GM23338 (cell line): ENCODE measurements around the gene CYP2C19. TPM values are rescaled to one million over a fixed set of nuclear protein-coding genes. Genes with fewer than 3 reads are reported as not detected.

ENCODE experiments used
- ATAC-seq: fragments of 200-7000 bp; cut with Tn5 transposase; 3 replicates; pipeline ENCODE4 v1.9.1; 2020
- DNase-seq: peaks from one replicate; pipeline ENCODE4 v3.0.0-alpha.2; 2015; ENCODE audit warnings: low spot score
- H2AFZ ChIP-seq: fragments of 200-600 bp; sonication (generic); 2 replicates; pipeline ENCODE4 v1.8.0; 2016; ENCODE audit warnings: antibody characterized with exemption, mild to moderate bottlenecking, moderate library complexity
- H3F3A ChIP-seq: fragments of 200-600 bp; sonication (generic); replicated peaks from 2 replicates; pipeline ENCODE4 v1.8.0; 2017; ENCODE audit warnings: antibody characterized with exemption, mixed run types, low read depth
- H3K27ac ChIP-seq: fragments of 200-600 bp; sonication (generic); 2 replicates; pipeline ENCODE4 v1.6.1; 2016; ENCODE audit warnings: low read depth
- H3K27me3 ChIP-seq: fragments of 200-600 bp; sonication (generic); 2 replicates; pipeline ENCODE4 v1.8.0; 2016; ENCODE audit warnings: mild to moderate bottlenecking, mixed run types, moderate library complexity; ENCODE audit not compliant: insufficient read depth
- H3K36me3 ChIP-seq: fragments of 200-600 bp; sonication (generic); 2 replicates; pipeline ENCODE4 v1.8.0; 2016; ENCODE audit warnings: mild to moderate bottlenecking; ENCODE audit not compliant: insufficient read depth
- H3K4me1 ChIP-seq: fragments of 200-600 bp; sonication (generic); 2 replicates; pipeline ENCODE4 v1.8.0; 2016; ENCODE audit warnings: mild to moderate bottlenecking, moderate library complexity; ENCODE audit not compliant: insufficient read depth
- H3K4me2 ChIP-seq: fragments of 200-600 bp; sonication (generic); 2 replicates; pipeline ENCODE4 v1.7.1; 2017; ENCODE audit warnings: mixed run types
- H3K4me3 ChIP-seq: fragments of 200-600 bp; sonication (generic); 2 replicates; pipeline ENCODE4 v1.6.1; 2016; ENCODE audit warnings: mixed run types
- H3K79me2 ChIP-seq: fragments of 200-600 bp; sonication (generic); replicated peaks from 2 replicates; pipeline ENCODE4 v1.8.0; 2017; ENCODE audit warnings: mild to moderate bottlenecking; ENCODE audit not compliant: insufficient read depth
- H3K9me2 ChIP-seq: fragments of 200-600 bp; sonication (generic); 2 replicates; pipeline ENCODE4 v1.8.0; 2017; ENCODE audit not compliant: insufficient read depth
- H4K20me1 ChIP-seq: fragments of 200-600 bp; sonication (generic); replicated peaks from 2 replicates; pipeline ENCODE4 v1.8.0; 2017; ENCODE audit warnings: mild to moderate bottlenecking; ENCODE audit not compliant: insufficient read depth
- H3K27ac Mint-ChIP-seq: 2 replicates; pipeline ENCODE4 v1.8.0; 2020; ENCODE audit warnings: inconsistent platforms, mild to moderate bottlenecking, moderate library complexity, mixed read lengths
- H3K27me3 Mint-ChIP-seq: 3 replicates; pipeline ENCODE4 v1.8.0; 2022; ENCODE audit warnings: low read depth, mild to moderate bottlenecking, moderate library complexity, mixed read lengths, inconsistent platforms; ENCODE audit not compliant: insufficient read depth, poor library complexity
- H3K36me3 Mint-ChIP-seq: 3 replicates; pipeline ENCODE4 v1.8.0; 2021; ENCODE audit warnings: low read depth, mild to moderate bottlenecking, inconsistent platforms, moderate library complexity, mixed read lengths
- H3K4me1 Mint-ChIP-seq: 3 replicates; pipeline ENCODE4 v1.8.0; 2020; ENCODE audit warnings: mild to moderate bottlenecking, inconsistent platforms, mixed read lengths
- H3K4me3 Mint-ChIP-seq: 3 replicates; pipeline ENCODE4 v1.8.0; 2021; ENCODE audit warnings: moderate library complexity, mild to moderate bottlenecking, inconsistent platforms, mixed read lengths
- H3K9me3 Mint-ChIP-seq: 3 replicates; pipeline ENCODE4 v1.8.0; 2020; ENCODE audit warnings: moderate library complexity, mild to moderate bottlenecking, inconsistent platforms, mixed read lengths
- CREB1 ChIP-seq: fragments of 250-450 bp; sonication (Bioruptor Pico); IDR thresholded peaks from 2 replicates; pipeline ENCODE4 v1.5.0; 2020; ENCODE audit warnings: low read depth, mild to moderate bottlenecking, moderate library complexity
- EZH2 ChIP-seq: fragments of 200-600 bp; sonication (generic); IDR thresholded peaks from one replicate; pipeline ENCODE4 v1.8.0; 2017; ENCODE audit warnings: antibody characterized with exemption, mild to moderate bottlenecking, low read depth; ENCODE audit not compliant: unreplicated experiment
- EZH2phosphoT487 ChIP-seq: fragments of 200-600 bp; sonication (generic); IDR thresholded peaks from one replicate; pipeline ENCODE4 v1.8.1; 2018; ENCODE audit warnings: antibody characterized with exemption; ENCODE audit not compliant: unreplicated experiment
- JUNB ChIP-seq: IDR thresholded peaks from one replicate; pipeline ENCODE4 v1.6.1; 2016; ENCODE audit warnings: antibody characterized with exemption; ENCODE audit not compliant: unreplicated experiment
- NANOG ChIP-seq: IDR thresholded peaks from 2 replicates; pipeline ENCODE4 v1.6.1; 2016; ENCODE audit warnings: antibody characterized with exemption, borderline replicate concordance
- POLR2AphosphoS5 ChIP-seq: IDR thresholded peaks from 2 replicates; pipeline ENCODE4 v1.6.1; 2016; ENCODE audit warnings: antibody characterized with exemption, low read depth
- STAT1 ChIP-seq: IDR thresholded peaks from one replicate; pipeline ENCODE4 v1.6.1; 2016; ENCODE audit warnings: antibody characterized with exemption; ENCODE audit not compliant: unreplicated experiment
- ZNF114 ChIP-seq: fragments of 250-450 bp; sonication (Bioruptor Pico); IDR thresholded peaks from 2 replicates; pipeline ENCODE4 v1.5.0; 2020; ENCODE audit warnings: mild to moderate bottlenecking, moderate library complexity
- ZNF331 ChIP-seq: fragments of 250-450 bp; sonication (Bioruptor Pico); IDR thresholded peaks from 2 replicates; pipeline ENCODE4 v1.5.0; 2020; ENCODE audit warnings: low read depth, mild to moderate bottlenecking, moderate library complexity
- polyA plus RNA-seq: library from polyadenylated mRNA; unstranded; fragments of >200 nt; fragmentation: Nextera tagmentation; extraction: Ambion mirVana; gene quantifications from 2 replicates; pipeline ENCODE4 v1.2.1, GENCODE V29; 2016
- total RNA-seq: library from RNA; depleted of rRNA; stranded (reverse); fragments of >200 nt; shearing (Covaris generic); gene quantifications from 2 replicates; pipeline ENCODE4 v1.2.3, GENCODE V29; 2014
- TF ChIP-seq, protein P1 (sequence below): IDR thresholded peaks from one replicate; pipeline ENCODE4 v1.6.1; 2018; ENCODE audit warnings: antibody characterized with exemption; ENCODE audit not compliant: unreplicated experiment
- TF ChIP-seq, protein P2 (sequence below): IDR thresholded peaks from 2 replicates; pipeline ENCODE4 v1.6.1; 2016; ENCODE audit warnings: antibody characterized with exemption
- TF ChIP-seq, protein P3 (sequence below), 2 experiments: fragments of 200-600 bp in 1 of 2; sonication (generic) in 1 of 2; conservative IDR thresholded peaks; 2 replicates each; pipeline versions ENCODE4 v1.5.1 to v1.6.1; 2016 to 2017; ENCODE audit warnings: antibody characterized with exemption in 2 of 2, low read depth in 2 of 2, mild to moderate bottlenecking in 2 of 2, moderate library complexity in 1 of 2
- TF ChIP-seq, protein P4 (sequence below): fragments of 250-450 bp; sonication (Bioruptor Pico); IDR thresholded peaks from 2 replicates; pipeline ENCODE4 v1.5.0; 2020; ENCODE audit warnings: mild to moderate bottlenecking, moderate library complexity

The CYP2C19 gene
- total and polyA plus RNA-seq, 2 experiments from 2014 or later: 0.21 TPM; not detected in 1

DNA sequence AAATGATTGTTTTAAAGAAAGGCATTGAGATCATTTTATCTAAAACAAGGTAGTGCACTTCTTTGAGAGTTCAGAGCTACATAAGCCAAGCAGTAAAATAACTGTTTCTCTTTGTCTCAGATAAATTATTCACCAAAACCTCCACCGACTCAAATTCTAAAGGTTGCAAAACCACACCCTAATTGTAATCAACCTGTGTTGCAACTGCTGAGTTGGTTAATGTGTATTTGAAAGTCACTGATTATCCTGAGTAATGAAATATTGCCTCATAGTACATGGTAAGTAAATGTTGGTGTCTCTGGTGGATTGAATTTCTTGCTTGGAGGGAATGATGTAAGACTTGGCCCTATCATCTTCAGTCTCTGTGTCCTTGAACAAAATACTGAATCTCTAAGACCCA, 140.1 kb downstream of the CYP2C19 start:
- Mint-ChIP-seq H3K36me3 (peaks cover 13% of the 10 kb centered on the region; the same call in 1 of the 3 replicates), H3K27ac (no peak overlapping the region), H3K4me3 (no peak overlapping the region), H3K4me1 (no peaks in the 10 kb centered on the region), H3K9me3 (peaks cover 40% of the 10 kb centered on the region), H3K27me3 (no peaks in the 10 kb centered on the region)
- no peak for ATAC-seq
- H3K27ac ChIP-seq: no peak overlapping the region
- no peaks in the 10 kb centered on the region for H3K4me1 ChIP-seq
- H3K79me2 ChIP-seq: no peaks in the 10 kb centered on the region
- H2AFZ ChIP-seq: no peak overlapping the region
- H3K4me2 ChIP-seq: no peak overlapping the region
- DNase-seq: no peak
- H4K20me1 ChIP-seq: no peaks in the 10 kb centered on the region
- TF ChIP-seq JUNB (no peak), STAT1 (no peak), ZNF331 (no peak), NANOG (no peak), ZNF114 (CRISPR knock-in tag) (no peak), EZH2phosphoT487 (no peak), CREB1 (CRISPR knock-in tag) (no peak), EZH2 (no peak), POLR2AphosphoS5 (no peak)
- TF ChIP-seq, protein P1, sequence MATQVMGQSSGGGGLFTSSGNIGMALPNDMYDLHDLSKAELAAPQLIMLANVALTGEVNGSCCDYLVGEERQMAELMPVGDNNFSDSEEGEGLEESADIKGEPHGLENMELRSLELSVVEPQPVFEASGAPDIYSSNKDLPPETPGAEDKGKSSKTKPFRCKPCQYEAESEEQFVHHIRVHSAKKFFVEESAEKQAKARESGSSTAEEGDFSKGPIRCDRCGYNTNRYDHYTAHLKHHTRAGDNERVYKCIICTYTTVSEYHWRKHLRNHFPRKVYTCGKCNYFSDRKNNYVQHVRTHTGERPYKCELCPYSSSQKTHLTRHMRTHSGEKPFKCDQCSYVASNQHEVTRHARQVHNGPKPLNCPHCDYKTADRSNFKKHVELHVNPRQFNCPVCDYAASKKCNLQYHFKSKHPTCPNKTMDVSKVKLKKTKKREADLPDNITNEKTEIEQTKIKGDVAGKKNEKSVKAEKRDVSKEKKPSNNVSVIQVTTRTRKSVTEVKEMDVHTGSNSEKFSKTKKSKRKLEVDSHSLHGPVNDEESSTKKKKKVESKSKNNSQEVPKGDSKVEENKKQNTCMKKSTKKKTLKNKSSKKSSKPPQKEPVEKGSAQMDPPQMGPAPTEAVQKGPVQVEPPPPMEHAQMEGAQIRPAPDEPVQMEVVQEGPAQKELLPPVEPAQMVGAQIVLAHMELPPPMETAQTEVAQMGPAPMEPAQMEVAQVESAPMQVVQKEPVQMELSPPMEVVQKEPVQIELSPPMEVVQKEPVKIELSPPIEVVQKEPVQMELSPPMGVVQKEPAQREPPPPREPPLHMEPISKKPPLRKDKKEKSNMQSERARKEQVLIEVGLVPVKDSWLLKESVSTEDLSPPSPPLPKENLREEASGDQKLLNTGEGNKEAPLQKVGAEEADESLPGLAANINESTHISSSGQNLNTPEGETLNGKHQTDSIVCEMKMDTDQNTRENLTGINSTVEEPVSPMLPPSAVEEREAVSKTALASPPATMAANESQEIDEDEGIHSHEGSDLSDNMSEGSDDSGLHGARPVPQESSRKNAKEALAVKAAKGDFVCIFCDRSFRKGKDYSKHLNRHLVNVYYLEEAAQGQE: no peak
- TF ChIP-seq, protein P2, sequence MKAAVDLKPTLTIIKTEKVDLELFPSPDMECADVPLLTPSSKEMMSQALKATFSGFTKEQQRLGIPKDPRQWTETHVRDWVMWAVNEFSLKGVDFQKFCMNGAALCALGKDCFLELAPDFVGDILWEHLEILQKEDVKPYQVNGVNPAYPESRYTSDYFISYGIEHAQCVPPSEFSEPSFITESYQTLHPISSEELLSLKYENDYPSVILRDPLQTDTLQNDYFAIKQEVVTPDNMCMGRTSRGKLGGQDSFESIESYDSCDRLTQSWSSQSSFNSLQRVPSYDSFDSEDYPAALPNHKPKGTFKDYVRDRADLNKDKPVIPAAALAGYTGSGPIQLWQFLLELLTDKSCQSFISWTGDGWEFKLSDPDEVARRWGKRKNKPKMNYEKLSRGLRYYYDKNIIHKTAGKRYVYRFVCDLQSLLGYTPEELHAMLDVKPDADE: no peak
- TF ChIP-seq, protein P3, sequence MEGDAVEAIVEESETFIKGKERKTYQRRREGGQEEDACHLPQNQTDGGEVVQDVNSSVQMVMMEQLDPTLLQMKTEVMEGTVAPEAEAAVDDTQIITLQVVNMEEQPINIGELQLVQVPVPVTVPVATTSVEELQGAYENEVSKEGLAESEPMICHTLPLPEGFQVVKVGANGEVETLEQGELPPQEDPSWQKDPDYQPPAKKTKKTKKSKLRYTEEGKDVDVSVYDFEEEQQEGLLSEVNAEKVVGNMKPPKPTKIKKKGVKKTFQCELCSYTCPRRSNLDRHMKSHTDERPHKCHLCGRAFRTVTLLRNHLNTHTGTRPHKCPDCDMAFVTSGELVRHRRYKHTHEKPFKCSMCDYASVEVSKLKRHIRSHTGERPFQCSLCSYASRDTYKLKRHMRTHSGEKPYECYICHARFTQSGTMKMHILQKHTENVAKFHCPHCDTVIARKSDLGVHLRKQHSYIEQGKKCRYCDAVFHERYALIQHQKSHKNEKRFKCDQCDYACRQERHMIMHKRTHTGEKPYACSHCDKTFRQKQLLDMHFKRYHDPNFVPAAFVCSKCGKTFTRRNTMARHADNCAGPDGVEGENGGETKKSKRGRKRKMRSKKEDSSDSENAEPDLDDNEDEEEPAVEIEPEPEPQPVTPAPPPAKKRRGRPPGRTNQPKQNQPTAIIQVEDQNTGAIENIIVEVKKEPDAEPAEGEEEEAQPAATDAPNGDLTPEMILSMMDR (conservative IDR thresholded peaks at IDR 0.05; ENCODE audit: low read depth in 2 of 2): no peak
- TF ChIP-seq, protein P4, sequence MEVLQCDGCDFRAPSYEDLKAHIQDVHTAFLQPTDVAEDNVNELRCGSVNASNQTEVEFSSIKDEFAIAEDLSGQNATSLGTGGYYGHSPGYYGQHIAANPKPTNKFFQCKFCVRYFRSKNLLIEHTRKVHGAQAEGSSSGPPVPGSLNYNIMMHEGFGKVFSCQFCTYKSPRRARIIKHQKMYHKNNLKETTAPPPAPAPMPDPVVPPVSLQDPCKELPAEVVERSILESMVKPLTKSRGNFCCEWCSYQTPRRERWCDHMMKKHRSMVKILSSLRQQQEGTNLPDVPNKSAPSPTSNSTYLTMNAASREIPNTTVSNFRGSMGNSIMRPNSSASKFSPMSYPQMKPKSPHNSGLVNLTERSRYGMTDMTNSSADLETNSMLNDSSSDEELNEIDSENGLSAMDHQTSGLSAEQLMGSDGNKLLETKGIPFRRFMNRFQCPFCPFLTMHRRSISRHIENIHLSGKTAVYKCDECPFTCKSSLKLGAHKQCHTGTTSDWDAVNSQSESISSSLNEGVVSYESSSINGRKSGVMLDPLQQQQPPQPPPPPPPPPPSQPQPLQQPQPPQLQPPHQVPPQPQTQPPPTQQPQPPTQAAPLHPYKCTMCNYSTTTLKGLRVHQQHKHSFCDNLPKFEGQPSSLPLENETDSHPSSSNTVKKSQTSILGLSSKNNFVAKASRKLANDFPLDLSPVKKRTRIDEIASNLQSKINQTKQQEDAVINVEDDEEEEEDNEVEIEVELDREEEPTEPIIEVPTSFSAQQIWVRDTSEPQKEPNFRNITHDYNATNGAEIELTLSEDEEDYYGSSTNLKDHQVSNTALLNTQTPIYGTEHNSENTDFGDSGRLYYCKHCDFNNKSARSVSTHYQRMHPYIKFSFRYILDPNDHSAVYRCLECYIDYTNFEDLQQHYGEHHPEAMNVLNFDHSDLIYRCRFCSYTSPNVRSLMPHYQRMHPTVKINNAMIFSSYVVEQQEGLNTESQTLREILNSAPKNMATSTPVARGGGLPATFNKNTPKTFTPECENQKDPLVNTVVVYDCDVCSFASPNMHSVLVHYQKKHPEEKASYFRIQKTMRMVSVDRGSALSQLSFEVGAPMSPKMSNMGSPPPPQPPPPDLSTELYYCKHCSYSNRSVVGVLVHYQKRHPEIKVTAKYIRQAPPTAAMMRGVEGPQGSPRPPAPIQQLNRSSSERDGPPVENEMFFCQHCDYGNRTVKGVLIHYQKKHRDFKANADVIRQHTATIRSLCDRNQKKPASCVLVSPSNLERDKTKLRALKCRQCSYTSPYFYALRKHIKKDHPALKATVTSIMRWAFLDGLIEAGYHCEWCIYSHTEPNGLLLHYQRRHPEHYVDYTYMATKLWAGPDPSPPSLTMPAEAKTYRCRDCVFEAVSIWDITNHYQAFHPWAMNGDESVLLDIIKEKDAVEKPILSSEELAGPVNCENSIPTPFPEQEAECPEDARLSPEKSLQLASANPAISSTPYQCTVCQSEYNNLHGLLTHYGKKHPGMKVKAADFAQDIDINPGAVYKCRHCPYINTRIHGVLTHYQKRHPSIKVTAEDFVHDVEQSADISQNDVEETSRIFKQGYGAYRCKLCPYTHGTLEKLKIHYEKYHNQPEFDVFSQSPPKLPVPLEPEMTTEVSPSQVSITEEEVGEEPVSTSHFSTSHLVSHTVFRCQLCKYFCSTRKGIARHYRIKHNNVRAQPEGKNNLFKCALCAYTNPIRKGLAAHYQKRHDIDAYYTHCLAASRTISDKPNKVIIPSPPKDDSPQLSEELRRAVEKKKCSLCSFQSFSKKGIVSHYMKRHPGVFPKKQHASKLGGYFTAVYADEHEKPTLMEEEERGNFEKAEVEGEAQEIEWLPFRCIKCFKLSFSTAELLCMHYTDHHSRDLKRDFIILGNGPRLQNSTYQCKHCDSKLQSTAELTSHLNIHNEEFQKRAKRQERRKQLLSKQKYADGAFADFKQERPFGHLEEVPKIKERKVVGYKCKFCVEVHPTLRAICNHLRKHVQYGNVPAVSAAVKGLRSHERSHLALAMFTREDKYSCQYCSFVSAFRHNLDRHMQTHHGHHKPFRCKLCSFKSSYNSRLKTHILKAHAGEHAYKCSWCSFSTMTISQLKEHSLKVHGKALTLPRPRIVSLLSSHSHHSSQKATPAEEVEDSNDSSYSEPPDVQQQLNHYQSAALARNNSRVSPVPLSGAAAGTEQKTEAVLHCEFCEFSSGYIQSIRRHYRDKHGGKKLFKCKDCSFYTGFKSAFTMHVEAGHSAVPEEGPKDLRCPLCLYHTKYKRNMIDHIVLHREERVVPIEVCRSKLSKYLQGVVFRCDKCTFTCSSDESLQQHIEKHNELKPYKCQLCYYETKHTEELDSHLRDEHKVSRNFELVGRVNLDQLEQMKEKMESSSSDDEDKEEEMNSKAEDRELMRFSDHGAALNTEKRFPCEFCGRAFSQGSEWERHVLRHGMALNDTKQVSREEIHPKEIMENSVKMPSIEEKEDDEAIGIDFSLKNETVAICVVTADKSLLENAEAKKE (CRISPR knock-in tag): no peak
- no peaks in the 10 kb centered on the region for H3K9me2 ChIP-seq
- H3K36me3 ChIP-seq: no peaks in the 10 kb centered on the region
- no peak overlapping the region for H3K4me3 ChIP-seq
- no peaks in the 10 kb centered on the region for H3F3A ChIP-seq
- H3K27me3 ChIP-seq: no peaks in the 10 kb centered on the region
